SU-DHL-6 (cell line): ENCODE measurements around the gene ARMC5.

Experiments used
- EZH2phosphoT487 ChIP-seq: fragments of 200-600 bp; sonication (generic), shearing (Covaris generic); conservative IDR thresholded peaks from 2 replicates; pipeline ENCODE4 v1.6.1; 2018; ENCODE audit warnings: mild to moderate bottlenecking, antibody characterized with exemption, low read length, moderate library complexity, mixed read lengths
- TF ChIP-seq, protein P1 (sequence below): fragments of 200-600 bp; sonication (generic); IDR thresholded peaks from one replicate; pipeline ENCODE4 v1.5.1; 2017; ENCODE audit warnings: antibody characterized with exemption, mild to moderate bottlenecking, low read length, moderate library complexity; ENCODE audit not compliant: insufficient read depth, poor library complexity, severe bottlenecking

DNA sequence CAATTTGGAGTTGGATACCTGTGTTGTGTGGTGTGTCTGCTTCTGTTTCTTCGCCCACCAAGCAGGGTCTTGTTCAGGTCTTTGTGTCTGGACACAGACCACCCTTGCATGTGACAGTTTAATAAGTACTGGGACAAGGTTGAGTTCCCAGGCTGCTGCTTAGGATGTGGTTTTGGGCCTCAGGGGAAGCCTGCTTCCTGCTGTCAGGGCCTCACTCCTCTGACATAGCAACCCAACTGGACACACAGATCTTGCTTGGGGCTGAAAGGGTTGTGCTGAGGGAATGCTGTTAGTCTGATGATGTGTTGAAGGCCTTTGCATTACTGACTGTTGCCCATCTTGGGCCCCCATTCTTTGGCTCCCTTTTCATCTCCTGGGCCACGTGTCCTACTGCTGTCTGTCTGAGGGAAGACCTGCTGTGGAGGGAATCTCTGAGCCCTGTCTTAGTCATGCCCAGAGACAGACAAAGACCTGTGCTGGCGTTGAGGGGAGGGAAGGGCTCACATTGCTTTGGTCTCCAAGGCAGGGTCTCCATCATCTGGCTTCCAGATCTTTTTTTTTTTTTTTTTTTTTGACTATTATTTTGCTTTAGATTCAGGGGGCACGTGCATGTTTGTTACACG, 8.0 kb downstream of the ARMC5 start:
- TF ChIP-seq, protein P1, sequence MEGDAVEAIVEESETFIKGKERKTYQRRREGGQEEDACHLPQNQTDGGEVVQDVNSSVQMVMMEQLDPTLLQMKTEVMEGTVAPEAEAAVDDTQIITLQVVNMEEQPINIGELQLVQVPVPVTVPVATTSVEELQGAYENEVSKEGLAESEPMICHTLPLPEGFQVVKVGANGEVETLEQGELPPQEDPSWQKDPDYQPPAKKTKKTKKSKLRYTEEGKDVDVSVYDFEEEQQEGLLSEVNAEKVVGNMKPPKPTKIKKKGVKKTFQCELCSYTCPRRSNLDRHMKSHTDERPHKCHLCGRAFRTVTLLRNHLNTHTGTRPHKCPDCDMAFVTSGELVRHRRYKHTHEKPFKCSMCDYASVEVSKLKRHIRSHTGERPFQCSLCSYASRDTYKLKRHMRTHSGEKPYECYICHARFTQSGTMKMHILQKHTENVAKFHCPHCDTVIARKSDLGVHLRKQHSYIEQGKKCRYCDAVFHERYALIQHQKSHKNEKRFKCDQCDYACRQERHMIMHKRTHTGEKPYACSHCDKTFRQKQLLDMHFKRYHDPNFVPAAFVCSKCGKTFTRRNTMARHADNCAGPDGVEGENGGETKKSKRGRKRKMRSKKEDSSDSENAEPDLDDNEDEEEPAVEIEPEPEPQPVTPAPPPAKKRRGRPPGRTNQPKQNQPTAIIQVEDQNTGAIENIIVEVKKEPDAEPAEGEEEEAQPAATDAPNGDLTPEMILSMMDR = no peak
- TF ChIP-seq EZH2phosphoT487 = no peak
